DMS53 (cell line): ENCODE data around the gene KRR1.
"Not testable (repeated sequence)": the region's sequence is repeated elsewhere in the genome, so short reads cannot be mapped to it uniquely, and the experiment has no call there.

Source experiments
- DNase-seq: peaks from one replicate; lab custom pipeline; 2025; lab: John Stamatoyannopoulos, UW

KRR1 gene

DNA sequence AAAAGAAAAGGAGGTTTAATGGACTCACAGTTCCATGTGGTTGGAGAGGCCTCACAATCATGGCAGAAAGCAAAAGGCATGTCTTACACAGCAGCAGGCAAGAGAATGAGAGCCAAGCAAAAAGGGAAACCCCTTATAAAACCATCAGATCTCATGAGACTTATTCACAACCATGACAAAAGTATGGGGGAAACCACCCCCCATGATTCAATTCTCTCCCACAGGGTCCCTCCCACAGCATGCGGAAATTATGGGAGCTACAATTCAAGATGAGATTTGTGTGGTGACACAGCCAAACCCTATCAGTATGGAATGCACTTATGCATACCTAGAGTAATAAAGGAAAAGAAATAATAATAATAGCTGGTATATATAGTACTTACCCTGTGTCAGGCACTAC lies 35.3 kb downstream of the KRR1 start:
- DNase-seq: no peak

- DNase-seq: no peak
Measured at GRCh38 chr12:75474116-75474515, 37.3 kb downstream of the KRR1 start.

- no peak for DNase-seq
Measured at GRCh38 chr12:75471902-75472890, 39.2 kb downstream of the KRR1 start.

- no peak for DNase-seq
Measured at GRCh38 chr12:75460204-75460603, 51.2 kb downstream of the KRR1 start.

DNA sequence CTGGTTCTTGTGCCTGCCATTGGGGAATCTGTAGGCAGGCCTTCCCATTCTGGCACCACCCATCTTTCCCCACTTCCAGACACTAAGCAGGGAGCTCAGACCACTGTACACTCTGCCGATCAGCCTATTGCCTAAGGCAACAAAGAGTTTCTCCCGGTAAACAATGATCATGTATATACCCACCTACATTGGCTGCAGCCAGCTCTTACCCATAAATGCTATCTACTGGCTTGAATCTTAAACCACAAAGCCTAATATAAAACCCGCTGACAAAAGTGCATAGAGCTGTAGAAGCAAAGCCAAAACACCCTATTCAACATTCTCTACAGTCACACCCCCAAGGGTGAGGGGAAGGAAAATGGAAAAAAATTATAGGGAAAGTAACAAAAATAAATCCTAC lies 51.7 kb downstream of the KRR1 start:
- DNase-seq: no peak

GRCh38 chr12:75457866-75458265 lies 53.5 kb downstream of the KRR1 start:
- DNase-seq: peak; percentile 39

DNA sequence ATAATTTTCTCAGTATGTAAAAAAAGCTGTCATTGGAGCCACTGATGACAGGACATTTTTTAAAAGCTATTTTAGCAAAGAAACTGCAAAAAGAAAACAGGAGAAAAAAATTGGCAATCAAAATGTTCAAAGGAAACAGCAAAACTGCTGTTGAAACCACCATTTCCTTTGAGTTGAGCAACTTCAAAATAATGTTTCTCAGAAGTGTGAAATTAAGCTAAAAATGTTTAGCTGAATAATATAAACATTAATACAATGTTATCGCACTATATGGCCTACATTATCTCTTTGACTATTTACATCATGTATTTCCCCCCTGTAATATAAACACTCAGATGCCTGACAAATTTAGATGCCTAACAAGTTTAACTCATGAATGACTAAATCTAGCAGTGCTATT lies 54.2 kb downstream of the KRR1 start:
- DNase-seq: no peak

GRCh38 chr12:75455839-75456238 lies 55.6 kb downstream of the KRR1 start:
- DNase-seq: no peak

- no peak for DNase-seq
Measured at GRCh38 chr12:75452675-75453330, 58.6 kb downstream of the KRR1 start.

GRCh38 chr12:75447691-75448393 lies 63.6 kb downstream of the KRR1 start:
- DNase-seq: no peak

- no peak for DNase-seq
Measured at GRCh38 chr12:75446857-75447256, 64.6 kb downstream of the KRR1 start.

- not testable (repeated sequence) for DNase-seq
Measured at GRCh38 chr12:75445137-75445507, 66.3 kb downstream of the KRR1 start.

- DNase-seq: no peak
Measured at GRCh38 chr12:75444429-75445136, 66.8 kb downstream of the KRR1 start.

DNA sequence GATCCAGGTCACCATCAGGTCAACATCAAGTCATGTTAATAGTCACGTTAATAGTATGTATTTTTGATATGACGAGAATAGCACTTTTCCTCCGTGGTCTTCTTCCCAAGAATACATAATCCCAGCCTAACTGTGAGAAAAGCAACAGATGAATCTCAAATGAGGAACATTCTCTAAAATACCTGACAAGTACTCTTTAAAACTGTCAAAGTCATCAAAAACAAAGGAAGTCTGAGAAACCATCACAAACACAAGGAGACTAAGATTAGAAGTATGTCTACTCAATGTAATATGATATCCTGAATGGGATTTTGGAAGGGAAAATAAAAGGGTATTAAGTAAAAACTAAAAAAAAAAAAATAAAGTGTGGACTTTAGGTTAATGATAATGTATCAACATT lies 67.7 kb downstream of the KRR1 start:
- no peak for DNase-seq

GRCh38 chr12:75442454-75442853 lies 69.0 kb downstream of the KRR1 start:
- not testable (repeated sequence) for DNase-seq

- DNase-seq: not testable (repeated sequence)
Measured at GRCh38 chr12:75441687-75442449, 69.5 kb downstream of the KRR1 start.
